ENCODE results near the gene CFAP57. TPM values are rescaled to one million over a fixed set of nuclear protein-coding genes. Genes with fewer than 3 reads are reported as not detected.

The CFAP57 gene
- total and polyA plus RNA-seq, 9 of the 15 experiments (the other 6 are each of a cell fraction or from before 2014, with no cell fraction given), result 0.04 to 0.22 (median 0.07) TPM; not detected in 3

DNA sequence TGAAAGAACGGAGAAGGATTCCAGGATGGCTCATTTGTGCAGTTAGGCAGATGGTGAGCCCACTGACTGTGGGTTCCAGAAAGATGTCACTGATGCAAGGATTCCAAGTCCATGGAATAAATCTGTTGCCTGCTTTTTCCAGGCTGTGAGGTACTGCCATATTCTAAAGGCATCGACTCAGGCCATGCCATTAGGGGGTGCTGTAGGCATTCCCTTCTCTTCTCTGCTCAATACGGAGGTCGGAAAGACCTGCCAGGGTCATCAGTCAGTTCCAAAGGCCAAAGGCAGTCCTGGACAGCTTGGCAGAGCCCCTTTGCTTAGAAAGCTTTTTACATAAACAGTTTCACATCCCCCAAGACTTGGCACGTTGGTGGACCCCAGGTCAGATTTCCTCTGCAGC is 66.0 kb downstream of the CFAP57 start (continued):
- TF ChIP-seq REST (IDR thresholded peaks at IDR 0.05; ENCODE audit: borderline replicate concordance), result peak; percentile 85
- no peak for TF ChIP-seq REST (CRISPR knock-in tag; IDR thresholded peaks at IDR 0.05; ENCODE audit: low read depth)
- 0 out of 2 replicates have a peak, but pooled peaks have one; percentile 37 for TF ChIP-seq CC2D1A (IDR thresholded peaks at IDR 0.05)
- peak; percentile 87 to 95 for TF ChIP-seq RAD21 (CRISPR knock-in tag; conservative IDR thresholded peaks at IDR 0.05 in 1 of 2, IDR thresholded peaks at IDR 0.05 in 1 of 2)
- no peak for TF ChIP-seq SMAD1 (IDR thresholded peaks at IDR 0.05; ENCODE audit: low read depth, low read length, partially characterized antibody)
- TF ChIP-seq DEAF1 (CRISPR knock-in tag; IDR thresholded peaks at IDR 0.05), result peak; percentile 76
- peak; percentile 67; the same call in 1 of the 2 replicates for TF ChIP-seq ARID2 (IDR thresholded peaks at IDR 0.05)
- TF ChIP-seq YY1 (IDR thresholded peaks at IDR 0.05; ENCODE audit: borderline replicate concordance in 1 of 3, control insufficient read depth in 1 of 3, extremely low read depth in 1 of 3, insufficient read depth in 3 of 3, insufficient read length in 1 of 3, insufficient replicate concordance in 2 of 3, low read depth in 1 of 3, low read length in 2 of 3), result peak in 1 of 3 experiments; percentile 41
- TF ChIP-seq ZNF707 (CRISPR knock-in tag; conservative IDR thresholded peaks at IDR 0.05), result no peak
- TF ChIP-seq MCM5 (IDR thresholded peaks at IDR 0.05; ENCODE audit: low read depth), result no peak
- peak; percentile 72; the same call in 1 of the 2 replicates for TF ChIP-seq STAG1 (CRISPR knock-in tag; IDR thresholded peaks at IDR 0.05; ENCODE audit: borderline replicate concordance)
- no peak for TF ChIP-seq ZNF717 (CRISPR knock-in tag; IDR thresholded peaks at IDR 0.05)
- no peak for TF ChIP-seq ZNF232 (CRISPR knock-in tag; IDR thresholded peaks at IDR 0.05)
- TF ChIP-seq DPF2 (IDR thresholded peaks at IDR 0.05), result no peak
- TF ChIP-seq, protein P1, sequence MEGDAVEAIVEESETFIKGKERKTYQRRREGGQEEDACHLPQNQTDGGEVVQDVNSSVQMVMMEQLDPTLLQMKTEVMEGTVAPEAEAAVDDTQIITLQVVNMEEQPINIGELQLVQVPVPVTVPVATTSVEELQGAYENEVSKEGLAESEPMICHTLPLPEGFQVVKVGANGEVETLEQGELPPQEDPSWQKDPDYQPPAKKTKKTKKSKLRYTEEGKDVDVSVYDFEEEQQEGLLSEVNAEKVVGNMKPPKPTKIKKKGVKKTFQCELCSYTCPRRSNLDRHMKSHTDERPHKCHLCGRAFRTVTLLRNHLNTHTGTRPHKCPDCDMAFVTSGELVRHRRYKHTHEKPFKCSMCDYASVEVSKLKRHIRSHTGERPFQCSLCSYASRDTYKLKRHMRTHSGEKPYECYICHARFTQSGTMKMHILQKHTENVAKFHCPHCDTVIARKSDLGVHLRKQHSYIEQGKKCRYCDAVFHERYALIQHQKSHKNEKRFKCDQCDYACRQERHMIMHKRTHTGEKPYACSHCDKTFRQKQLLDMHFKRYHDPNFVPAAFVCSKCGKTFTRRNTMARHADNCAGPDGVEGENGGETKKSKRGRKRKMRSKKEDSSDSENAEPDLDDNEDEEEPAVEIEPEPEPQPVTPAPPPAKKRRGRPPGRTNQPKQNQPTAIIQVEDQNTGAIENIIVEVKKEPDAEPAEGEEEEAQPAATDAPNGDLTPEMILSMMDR (IDR thresholded peaks at IDR 0.05 in 2 of 3, conservative IDR thresholded peaks at IDR 0.05 in 1 of 3; ENCODE audit: insufficient read depth in 2 of 3, low read depth in 1 of 3, low read length in 3 of 3), result peak; percentile 79 to 88 (median 87)

Measured in K562 (cell line).